Peyer's patch (tissue), 4 donors: ENCODE results near the gene PC.

Source experiments
- CTCF ChIP-seq, 6 experiments: fragments of 450-650 bp in 4 of 6; fragments of 200-600 bp in 2 of 6; sonication (generic) in 1 of 6; IDR thresholded peaks; one replicate each; pipeline ENCODE4 v1.5.1; 2017 to 2019; ENCODE audit warnings: antibody characterized with exemption in 6 of 6, mild to moderate bottlenecking in 3 of 6, moderate library complexity in 1 of 6
- POLR2A ChIP-seq, 2 donors: fragments of 450-650 bp; IDR thresholded peaks; one replicate each; pipeline ENCODE4 v1.5.1; 2017; ENCODE audit warnings: antibody characterized with exemption in 2 of 2, mild to moderate bottlenecking in 2 of 2, moderate library complexity in 2 of 2

- TF ChIP-seq POLR2A (IDR thresholded peaks at IDR 0.05) (no peak), CTCF (IDR thresholded peaks at IDR 0.05) (no peak)
These were observed 732 bp upstream of the PC start for GRCh38 chr11:66958956-66959274.
